A549 (cell line): ENCODE data around the gene CATSPERE.

Experiments used
- CHD4 ChIP-seq: fragments of 200-600 bp; sonication (generic); IDR thresholded peaks from 2 replicates; pipeline ENCODE4 v1.6.1; 2016; ENCODE audit warnings: antibody characterized with exemption, mild to moderate bottlenecking, borderline replicate concordance
- CTCF ChIP-seq: fragments of >200 bp; sonication (Bioruptor Twin); formaldehyde crosslinking; IDR thresholded peaks from 3 replicates; pipeline ENCODE4 v1.5.1; 2016
- EP300 ChIP-seq, 2 experiments: fragments of >200 bp; sonication (Bioruptor Twin); formaldehyde crosslinking; IDR thresholded peaks; 2 replicates in 1 of 2; 3 replicates in 1 of 2; pipeline ENCODE4 v1.6.1; 2016 to 2017
- HDAC2 ChIP-seq: fragments of 200-600 bp; sonication (generic); IDR thresholded peaks from 2 replicates; pipeline ENCODE4 v1.6.1; 2016
- MAZ ChIP-seq: fragments of 150-350 bp; IDR thresholded peaks from 2 replicates; pipeline ENCODE4 v1.6.1; 2014; ENCODE audit warnings: antibody characterized with exemption, low read depth, low read length, borderline replicate concordance
- MYC ChIP-seq: IDR thresholded peaks from 2 replicates; pipeline ENCODE4 v1.6.1; 2012; ENCODE audit warnings: mild to moderate bottlenecking, inconsistent platforms, low read length, improper control_type of control experiment, borderline replicate concordance
- NFE2L2 ChIP-seq: fragments of 150-350 bp; conservative IDR thresholded peaks from 2 replicates; pipeline ENCODE4 v1.6.1; 2014; ENCODE audit warnings: low read length
- PHF8 ChIP-seq: fragments of 200-600 bp; sonication (generic); IDR thresholded peaks from 2 replicates; pipeline ENCODE4 v1.6.1; 2016; ENCODE audit warnings: low read depth, mild to moderate bottlenecking, antibody characterized with exemption, moderate library complexity, borderline replicate concordance
- POLR2A ChIP-seq: IDR thresholded peaks from 2 replicates; pipeline ENCODE4 v1.6.1; 2012; ENCODE audit warnings: mild to moderate bottlenecking, low read length
- REST ChIP-seq: fragments of 200-600 bp; sonication (generic); IDR thresholded peaks from 2 replicates; pipeline ENCODE4 v1.6.1; 2016; ENCODE audit warnings: antibody characterized with exemption, mild to moderate bottlenecking, moderate library complexity
- SMC3 ChIP-seq: fragments of >200 bp; sonication (Bioruptor Twin); formaldehyde crosslinking; IDR thresholded peaks from 3 replicates; pipeline ENCODE4 v1.6.1; 2018; ENCODE audit warnings: inconsistent platforms
- USF2 ChIP-seq: fragments of 450-650 bp; IDR thresholded peaks from 2 replicates; pipeline ENCODE4 v1.6.1; 2014; ENCODE audit warnings: antibody characterized with exemption
- ZC3H11A ChIP-seq: fragments of 450-650 bp; IDR thresholded peaks from 2 replicates; pipeline ENCODE4 v1.6.1; 2014; ENCODE audit warnings: antibody characterized with exemption, mild to moderate bottlenecking

DNA sequence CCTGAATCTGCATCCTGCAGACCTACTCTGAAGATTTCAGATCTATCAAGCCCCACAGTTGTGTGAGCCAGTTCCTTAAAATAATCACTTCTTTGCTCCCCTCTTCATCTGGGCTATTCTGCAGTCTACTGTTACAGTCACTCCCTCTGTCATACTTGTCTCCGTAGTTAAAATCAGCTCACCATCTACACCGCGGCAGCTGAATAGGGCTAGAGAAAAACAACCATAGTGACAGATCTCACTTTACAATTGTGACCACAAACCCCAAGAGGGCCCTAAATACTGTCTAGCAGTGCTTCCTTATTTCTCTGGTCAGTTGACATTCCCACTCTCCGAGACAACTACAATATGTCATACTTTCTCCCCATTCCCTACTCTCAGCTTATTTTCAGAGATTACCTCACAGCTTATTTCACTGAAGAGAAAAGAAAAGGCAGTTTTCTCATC is 204.7 kb downstream of the CATSPERE start:
- TF ChIP-seq HDAC2 (no peak), EP300 (IDR thresholded peaks at IDR 0.05) (no peak), CTCF (no peak), SMC3 (no peak), ZC3H11A (no peak), MYC (no peak), CHD4 (no peak), NFE2L2 (no peak), MAZ (no peak), PHF8 (no peak), POLR2A (no peak), USF2 (no peak), REST (no peak)
